Stimulated activated CD8-positive, alpha-beta memory T cell treated with anti-CD3 and anti-CD28 coated beads, Interleukin-4, amount 100 ng/mL, for 1 hour (primary cell): ENCODE results near the gene ABHD4.
A peak's percentile ranks its signal among the peaks of the same experiment; 100 is the strongest.
"Not testable (repeated sequence)": the region's sequence is repeated elsewhere in the genome, so short reads cannot be mapped to it uniquely, and the experiment has no call there.

Experiments used
- DNase-seq, 2 donors: peaks; one replicate each; pipeline ENCODE4 v3.0.0-alpha.2; 2020; ENCODE audit warnings: low read depth in 2 of 2, low spot score in 1 of 2

ABHD4 gene

GRCh38 chr14:22561366-22561660, 36.8 kb upstream of the ABHD4 start:
- no peak for DNase-seq

GRCh38 chr14:22561661-22562579, 36.2 kb upstream of the ABHD4 start:
- peak in 1 of 2 donors; percentile 63 for DNase-seq

DNA sequence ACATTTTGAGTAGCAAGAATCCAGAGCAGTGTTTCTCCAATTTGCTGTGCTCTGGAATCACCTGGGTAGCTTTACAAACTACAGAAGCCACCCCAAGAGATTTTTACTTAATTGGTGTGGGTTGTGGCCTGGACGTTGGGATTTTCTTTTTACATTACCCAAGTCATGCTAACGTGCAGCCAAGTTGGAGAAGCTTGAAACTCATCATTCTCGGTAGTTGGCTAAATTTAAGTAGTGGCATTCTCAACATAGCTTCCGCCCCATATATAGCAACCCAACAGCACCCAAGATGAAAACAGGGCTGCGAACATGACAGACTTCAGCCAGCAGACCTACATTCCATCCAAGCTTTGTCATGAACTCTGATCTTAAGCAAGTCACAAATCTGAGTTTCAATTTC, 34.1 kb upstream of the ABHD4 start:
- DNase-seq: no peak

DNA sequence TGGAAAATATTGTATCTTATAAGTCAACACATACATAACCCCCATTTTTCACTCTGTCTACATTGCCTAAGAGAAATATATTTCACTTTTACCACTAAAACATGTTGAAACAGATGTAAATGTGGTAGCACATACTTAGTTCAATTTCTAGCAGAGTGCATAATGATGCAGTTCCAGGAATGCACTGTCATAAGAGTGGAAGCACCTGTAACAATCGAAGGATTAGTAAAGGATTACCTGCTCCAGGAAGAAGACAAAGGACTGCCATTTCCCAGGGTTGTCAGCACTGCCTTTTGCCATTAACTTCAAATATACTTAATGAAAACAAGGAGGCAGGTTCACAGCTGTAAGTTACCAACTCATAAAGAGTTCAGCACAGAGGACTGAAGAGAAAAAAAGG, 33.6 kb upstream of the ABHD4 start:
- no peak for DNase-seq

DNA sequence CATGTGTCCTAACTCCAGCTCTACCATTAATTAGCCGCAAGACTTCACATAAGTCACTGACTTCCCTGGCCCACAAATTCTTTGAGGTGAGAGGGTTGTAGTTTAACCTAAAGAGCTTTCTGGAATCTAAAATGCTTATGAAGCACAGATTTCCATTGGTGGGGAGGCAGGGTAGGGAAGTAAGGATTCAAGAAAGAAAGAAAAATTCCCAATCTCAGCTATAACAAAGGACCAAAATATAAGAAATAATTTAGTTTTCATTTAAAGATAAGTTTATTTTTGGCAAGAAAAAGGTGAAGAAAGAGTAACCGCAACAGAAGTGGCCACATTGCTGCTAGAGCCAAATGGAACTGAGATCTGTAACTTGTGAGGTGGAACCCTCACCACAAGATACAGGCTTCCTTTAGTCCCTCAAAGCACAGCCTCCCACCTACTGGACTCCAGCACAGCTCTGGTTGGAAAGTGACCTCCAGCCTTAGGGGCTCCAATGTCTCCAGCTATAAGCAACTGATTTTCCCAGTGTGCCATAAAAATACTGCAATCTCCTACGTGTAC, 32.6 kb upstream of the ABHD4 start:
- no peak for DNase-seq

DNA sequence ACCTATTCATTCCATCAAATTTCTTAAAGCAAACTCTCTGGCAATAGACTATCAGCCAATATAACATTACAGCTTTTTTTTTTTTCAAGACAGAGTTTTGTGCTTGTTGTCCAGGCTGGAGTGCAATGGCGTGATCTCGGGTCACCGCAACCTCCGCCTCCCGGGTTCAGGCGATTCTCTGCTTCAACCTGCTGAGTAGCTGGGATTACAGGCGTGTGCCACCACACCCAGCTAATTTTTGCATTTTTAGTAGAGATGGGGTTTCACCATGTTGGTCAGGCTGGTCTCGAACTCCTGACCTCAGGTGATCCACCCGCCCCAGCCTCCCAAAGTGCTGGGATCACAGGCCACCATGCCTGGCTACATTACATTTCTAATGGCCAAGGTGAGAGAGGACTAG, 31.8 kb upstream of the ABHD4 start:
- not testable (repeated sequence) for DNase-seq

DNA sequence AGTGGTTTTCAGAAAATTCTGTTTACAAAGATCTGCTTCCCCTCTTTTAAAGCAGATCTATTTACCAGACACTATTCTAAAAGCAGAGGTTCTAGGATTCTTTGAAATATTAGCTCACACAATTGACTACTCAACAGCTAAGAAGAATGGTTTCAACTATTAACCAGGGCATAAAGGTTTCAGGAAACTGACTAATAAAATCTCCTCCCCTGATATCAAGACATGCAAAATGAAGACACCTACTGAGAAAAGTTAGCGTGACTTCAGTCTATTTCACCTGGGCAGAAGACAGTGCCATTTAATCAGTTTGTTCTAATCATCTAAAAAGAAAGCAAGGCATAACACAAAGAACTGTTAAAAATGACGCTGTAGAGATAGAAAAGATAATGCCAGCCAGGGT, 31.3 kb upstream of the ABHD4 start:
- DNase-seq: no peak

GRCh38 chr14:22567437-22567836, 30.7 kb upstream of the ABHD4 start:
- DNase-seq: no peak

DNA sequence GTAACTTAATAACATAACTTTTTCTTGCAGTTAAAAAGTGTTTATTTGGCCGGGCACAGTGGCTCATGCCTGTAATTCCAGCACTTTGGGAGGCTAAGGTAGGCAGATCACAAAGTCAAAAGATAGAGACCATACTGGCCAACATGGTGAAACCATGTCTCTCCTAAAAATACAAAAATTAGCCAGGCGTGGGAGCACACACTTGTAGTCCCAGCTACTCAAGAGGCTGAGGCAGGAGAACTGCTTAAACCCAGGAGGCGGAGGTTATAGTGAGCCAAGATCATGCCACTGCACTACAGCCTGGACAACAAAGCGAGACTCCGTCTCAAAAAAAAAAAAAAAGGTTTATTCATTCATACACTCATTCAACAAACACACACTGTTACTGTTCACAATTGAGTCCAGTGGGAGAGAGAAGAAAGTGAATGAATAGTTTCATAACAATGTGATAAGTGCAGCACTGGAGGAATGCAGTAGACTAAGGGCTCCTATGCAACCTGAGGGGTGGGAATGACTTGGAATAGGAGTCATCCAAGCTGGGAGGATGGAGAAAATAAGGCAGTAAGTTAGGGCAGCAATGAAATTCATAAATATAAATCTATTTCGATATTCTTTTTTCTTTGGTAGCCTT, 28.9 kb upstream of the ABHD4 start:
- DNase-seq: no peak

DNA sequence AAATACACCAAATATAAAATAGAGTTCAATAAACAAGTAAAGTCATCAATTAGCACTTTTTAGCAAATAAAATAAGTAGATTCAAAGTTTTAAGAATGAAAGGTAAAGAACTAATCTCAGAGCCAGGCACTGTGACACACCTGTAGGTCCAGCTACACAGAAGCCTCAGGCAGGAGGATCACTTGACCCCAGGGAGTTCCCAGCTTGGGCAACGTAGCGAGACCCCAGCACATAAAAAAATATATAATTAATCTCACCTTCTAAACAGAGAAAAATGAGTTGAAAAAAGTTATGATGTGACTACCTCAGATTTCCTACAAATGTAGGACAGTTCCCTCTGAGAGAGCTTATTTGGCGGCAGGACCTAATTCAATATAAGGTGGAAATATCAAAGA, 28.4 kb upstream of the ABHD4 start:
- DNase-seq: no peak

DNA sequence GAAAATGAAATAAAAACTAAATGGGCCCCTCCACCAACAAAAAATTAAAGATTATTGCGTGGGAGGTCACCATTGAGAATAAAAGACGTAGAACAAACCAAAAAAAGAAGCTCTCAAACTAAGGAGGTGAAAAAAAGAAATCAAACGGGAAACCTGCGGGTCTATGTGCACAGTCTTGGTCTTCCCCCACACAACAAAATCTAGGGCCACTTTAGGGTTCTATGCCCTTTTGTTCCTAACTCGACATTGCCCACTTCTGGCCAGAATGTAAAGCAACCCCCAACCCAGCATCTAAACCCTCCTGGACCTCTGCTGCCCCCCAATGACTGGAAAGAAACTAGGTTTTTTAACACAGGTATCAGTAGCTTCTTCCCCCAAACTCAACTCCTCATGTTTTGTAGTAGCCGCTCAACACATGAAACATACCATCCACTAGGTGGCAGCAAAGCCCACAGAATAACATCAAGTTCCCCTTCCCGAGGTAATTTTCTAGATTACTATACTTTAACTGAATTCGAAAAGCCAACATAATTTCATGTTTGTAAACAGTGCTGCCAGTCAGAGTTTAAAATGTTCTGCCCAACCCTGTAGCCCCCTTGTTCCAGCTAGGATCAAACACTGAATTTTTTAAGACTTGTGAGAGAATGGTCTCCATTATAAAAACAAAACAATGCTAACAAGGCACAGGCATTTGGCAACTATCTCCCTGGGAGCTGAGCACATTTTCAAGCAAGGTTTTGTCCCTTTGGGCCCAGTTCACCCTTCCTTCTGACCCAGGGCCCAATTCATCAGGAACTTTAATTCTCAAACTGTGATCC, 27.8 kb upstream of the ABHD4 start:
- DNase-seq: peak; percentile 62 to 65

DNA sequence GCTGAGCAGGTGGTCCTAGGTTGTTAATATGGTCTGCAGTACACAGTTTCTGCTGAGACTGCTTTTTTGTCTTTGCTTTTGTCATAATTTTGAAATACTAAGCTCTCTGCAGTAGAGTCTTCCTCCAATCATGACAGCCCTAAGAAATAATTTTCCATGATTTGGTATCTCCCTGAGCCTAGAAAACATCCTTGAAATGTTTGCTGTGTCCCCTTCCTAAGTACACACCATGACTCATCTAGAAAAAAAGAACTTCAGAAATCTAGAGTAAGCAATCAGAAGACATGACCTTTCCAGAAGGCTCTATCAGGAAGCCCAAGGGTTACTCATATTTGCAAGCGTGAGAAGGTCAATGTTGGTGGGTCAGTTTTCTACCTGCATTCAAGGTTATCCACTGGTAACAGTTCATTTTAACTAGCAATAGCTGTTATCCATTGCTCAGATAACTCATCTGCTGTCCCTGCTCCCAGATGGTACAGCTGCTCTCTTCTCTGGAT, 25.5 kb upstream of the ABHD4 start:
- no peak for DNase-seq

DNA sequence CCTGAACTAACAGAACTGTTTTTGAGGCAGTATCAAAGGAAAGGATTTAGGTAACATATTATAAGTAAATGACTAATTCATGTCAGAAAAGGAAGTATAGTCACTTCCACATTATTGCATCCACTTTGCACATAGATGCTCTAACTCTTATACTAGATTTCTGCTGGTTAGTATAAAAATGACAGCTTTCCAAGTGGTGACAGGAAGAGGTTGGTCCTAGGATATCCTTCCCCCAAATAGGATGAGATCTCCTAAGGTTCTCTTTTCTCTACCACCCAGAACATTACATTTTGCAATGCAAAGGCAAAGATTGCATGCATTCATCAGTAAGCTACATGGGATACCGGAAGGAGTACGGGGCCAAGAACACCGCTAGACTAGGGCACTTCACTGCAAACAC, 24.3 kb upstream of the ABHD4 start:
- no peak for DNase-seq

DNA sequence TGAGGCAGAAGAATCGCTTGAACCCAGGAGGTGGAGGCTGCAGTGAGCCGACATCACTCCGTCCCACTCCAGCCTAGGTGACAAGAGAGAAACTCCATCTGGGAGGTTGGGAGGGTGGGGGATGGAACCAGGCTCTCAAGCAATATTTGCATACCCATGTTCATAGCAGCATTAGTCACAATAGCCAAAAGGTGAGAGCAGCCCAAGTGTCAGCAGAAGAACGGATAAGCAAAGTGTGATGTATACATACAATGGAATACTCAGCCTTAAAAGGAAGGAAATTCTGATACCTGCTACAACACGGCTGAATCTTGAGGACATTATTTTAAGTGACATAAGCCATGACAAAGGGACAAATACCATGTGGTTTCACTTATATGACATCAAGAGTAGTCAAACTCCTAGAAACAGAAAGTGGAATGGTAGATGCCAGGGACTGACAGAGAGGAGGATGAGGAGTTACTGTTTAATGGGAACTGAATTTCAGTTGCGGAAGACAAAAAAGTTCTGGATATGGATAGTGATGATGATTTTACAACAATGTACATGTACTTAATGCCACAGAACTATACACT, 20.7 kb upstream of the ABHD4 start:
- no peak for DNase-seq

DNA sequence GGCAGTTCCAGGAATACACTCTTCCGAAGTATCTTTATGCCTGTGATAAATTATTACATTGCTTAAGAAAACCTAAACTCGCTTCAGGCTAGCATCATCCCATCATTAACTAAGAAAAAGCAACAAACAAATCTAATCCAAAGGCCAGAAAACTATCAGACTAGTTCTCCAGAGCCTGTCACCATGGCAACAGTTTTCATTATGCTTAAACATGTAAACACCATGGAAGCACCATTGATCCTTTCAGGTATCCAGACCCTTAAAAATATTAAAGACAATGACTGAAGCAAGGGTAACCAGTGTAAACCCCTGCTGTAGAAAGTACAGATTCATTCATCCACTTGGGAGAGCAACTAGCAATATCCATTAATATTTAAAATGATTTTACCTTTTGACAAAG, 18.9 kb upstream of the ABHD4 start:
- no peak for DNase-seq

- DNase-seq: no peak
These were observed 18.2 kb upstream of the ABHD4 start for GRCh38 chr14:22579881-22580280.

DNA sequence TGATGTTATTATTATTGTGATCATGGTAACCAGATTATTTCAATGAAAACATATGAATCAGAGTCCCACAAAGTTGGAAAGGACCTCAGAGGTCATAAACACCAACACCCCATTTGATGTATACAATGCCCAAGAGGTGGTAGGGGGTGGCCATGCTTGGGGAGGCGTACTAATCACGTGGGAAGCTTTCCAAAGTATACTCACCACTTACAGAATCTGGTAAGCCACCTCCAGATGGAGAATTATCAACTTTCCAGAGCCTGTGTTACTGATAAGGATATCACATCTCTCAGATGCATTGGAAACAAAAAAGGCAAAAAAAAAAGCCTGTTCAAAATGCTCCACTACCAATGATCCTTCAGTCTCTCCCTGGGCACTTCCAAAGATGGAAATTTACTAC, 17.5 kb upstream of the ABHD4 start:
- DNase-seq: no peak

DNA sequence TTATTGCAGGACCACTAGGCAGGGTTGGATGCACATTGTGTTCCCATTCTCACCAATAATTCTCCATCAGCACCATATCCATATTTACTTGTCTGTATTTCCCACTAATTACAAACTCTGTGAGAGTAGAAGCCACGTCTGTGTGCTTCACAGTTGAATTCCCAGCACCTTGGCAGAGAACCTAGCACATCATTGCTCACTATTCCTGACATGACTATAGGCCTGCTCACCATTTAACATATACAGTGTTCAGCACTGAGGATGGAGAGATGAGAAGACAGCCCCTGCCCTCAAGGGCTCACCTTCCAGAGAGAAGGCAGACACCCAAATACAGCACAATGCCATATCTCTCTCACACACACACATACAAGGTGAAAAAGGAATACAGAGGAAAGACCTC, 14.1 kb upstream of the ABHD4 start:
- no peak for DNase-seq

GRCh38 chr14:22587247-22587646, 10.9 kb upstream of the ABHD4 start:
- DNase-seq: no peak

DNA sequence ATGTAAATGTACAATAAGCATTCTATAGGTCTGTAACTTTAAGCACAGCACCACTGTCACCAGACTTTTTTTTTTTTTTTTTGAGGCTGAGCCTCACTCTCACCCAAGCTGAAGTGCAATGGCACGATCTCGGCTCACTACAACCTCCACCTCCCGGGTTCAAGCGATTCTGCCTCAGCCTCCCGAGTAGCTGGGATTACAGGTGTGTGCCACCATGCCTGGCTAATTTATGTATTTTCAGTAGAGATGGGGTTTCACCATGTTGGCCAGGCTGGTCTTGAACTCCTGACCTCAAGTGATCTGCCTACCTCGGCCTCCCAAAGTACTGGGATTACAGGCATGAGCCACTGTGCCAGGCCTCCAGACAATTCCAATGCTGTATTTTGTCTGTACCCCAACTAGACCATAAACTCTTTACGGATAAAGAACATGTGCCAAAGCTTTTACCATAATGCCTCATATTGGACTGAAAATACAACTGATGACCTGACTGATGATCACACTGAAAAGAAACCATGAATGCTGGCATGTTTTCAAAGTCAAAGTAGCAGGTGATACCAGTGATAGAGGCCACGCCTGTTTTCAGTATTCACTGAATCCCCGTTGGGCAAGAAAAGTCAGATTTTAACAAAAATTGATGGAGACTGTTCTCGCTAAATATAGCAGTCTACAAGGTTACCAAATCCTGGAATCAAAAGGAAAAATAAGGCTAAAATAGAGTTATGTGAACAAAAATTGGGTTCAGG, 10.2 kb upstream of the ABHD4 start:
- not testable (repeated sequence) for DNase-seq
